WTC11 (cell line): ENCODE results near the gene TBPL2. TPM values are rescaled to one million over a fixed set of nuclear protein-coding genes. Genes with fewer than 3 reads are reported as not detected.

Experiments
- ATAC-seq: fragments of 200-7000 bp; cut with Tn5 transposase; 2 replicates; pipeline ENCODE4 v1.10.0; 2021; ENCODE audit warnings: mild to moderate bottlenecking, moderate library complexity
- CTCF ChIA-PET: fragments of 300-600 bp; sonication (Branson Sonifier 250); formaldehyde crosslinking; loops from one replicate; lab custom pipeline; 2021; ENCODE audit warnings: antibody characterized with exemption; lab: Charles Lee
- POLR2A ChIA-PET: fragments of 350-600 bp; sonication (Branson Sonifier 250); formaldehyde crosslinking; loops from one replicate; lab custom pipeline; 2021; ENCODE audit warnings: antibody characterized with exemption; lab: Charles Lee
- DNase-seq: peaks from one replicate; pipeline ENCODE4 v3.0.0; 2021; ENCODE audit warnings: low spot score
- H3K27ac Mint-ChIP-seq: 2 replicates; pipeline ENCODE4 v1.8.0; 2021; ENCODE audit warnings: mixed read lengths
- H3K27me3 Mint-ChIP-seq: 2 replicates; pipeline ENCODE4 v1.8.0; 2021; ENCODE audit warnings: low read depth, mild to moderate bottlenecking, moderate library complexity, mixed read lengths
- H3K36me3 Mint-ChIP-seq: 2 replicates; pipeline ENCODE4 v1.8.0; 2021; ENCODE audit warnings: mixed read lengths
- H3K4me1 Mint-ChIP-seq: 2 replicates; pipeline ENCODE4 v1.8.0; 2022; ENCODE audit warnings: mixed read lengths
- H3K4me3 Mint-ChIP-seq: 2 replicates; pipeline ENCODE4 v1.8.0; 2021; ENCODE audit warnings: mild to moderate bottlenecking, moderate library complexity, mixed read lengths
- H3K9me3 Mint-ChIP-seq: 2 replicates; pipeline ENCODE4 v1.8.0; 2021; ENCODE audit warnings: mixed read lengths
- ATF1 ChIP-seq: sonication (generic); formaldehyde crosslinking; IDR thresholded peaks from 2 replicates; pipeline ENCODE4 v1.8.1; 2023; ENCODE audit warnings: mild to moderate bottlenecking, moderate library complexity, missing genetic modification reagents
- CREB1 ChIP-seq: sonication (generic); formaldehyde crosslinking; IDR thresholded peaks from 2 replicates; pipeline ENCODE4 v1.8.0; 2023; ENCODE audit warnings: mild to moderate bottlenecking, missing genetic modification reagents
- ELF4 ChIP-seq: sonication (generic); formaldehyde crosslinking; IDR thresholded peaks from 2 replicates; pipeline ENCODE4 v1.8.1; 2022; ENCODE audit warnings: low read depth, mild to moderate bottlenecking, moderate library complexity, missing genetic modification reagents
- ESRRA ChIP-seq: sonication (generic); formaldehyde crosslinking; IDR thresholded peaks from 2 replicates; pipeline ENCODE4 v1.8.1; 2022; ENCODE audit warnings: mild to moderate bottlenecking, missing genetic modification reagents, borderline replicate concordance
- FOXJ3 ChIP-seq: sonication (generic); formaldehyde crosslinking; IDR thresholded peaks from 2 replicates; pipeline ENCODE4 v1.9.0; 2021; ENCODE audit warnings: missing genetic modification reagents, mild to moderate bottlenecking, borderline replicate concordance
- GABPB1 ChIP-seq: sonication (generic); formaldehyde crosslinking; IDR thresholded peaks from 2 replicates; pipeline ENCODE4 v1.8.1; 2023; ENCODE audit warnings: mild to moderate bottlenecking, missing genetic modification reagents
- IRF2 ChIP-seq: sonication (generic); formaldehyde crosslinking; IDR thresholded peaks from 2 replicates; pipeline ENCODE4 v1.8.0; 2022; ENCODE audit warnings: low read depth, missing genetic modification reagents, borderline replicate concordance
- JUN ChIP-seq: sonication (generic); formaldehyde crosslinking; IDR thresholded peaks from 2 replicates; pipeline ENCODE4 v1.8.0; 2023; ENCODE audit warnings: mild to moderate bottlenecking, missing genetic modification reagents
- NR2C2 ChIP-seq: sonication (generic); formaldehyde crosslinking; IDR thresholded peaks from 2 replicates; pipeline ENCODE4 v1.8.0; 2022; ENCODE audit warnings: mild to moderate bottlenecking, missing genetic modification reagents
- OVOL2 ChIP-seq: fragments of 250-450 bp; sonication (Bioruptor Pico); IDR thresholded peaks from 2 replicates; pipeline ENCODE4 v1.9.0; 2021; ENCODE audit warnings: mild to moderate bottlenecking, borderline replicate concordance
- RELA ChIP-seq: sonication (generic); formaldehyde crosslinking; IDR thresholded peaks from 2 replicates; pipeline ENCODE4 v1.8.1; 2022; ENCODE audit warnings: missing genetic modification reagents, mild to moderate bottlenecking, borderline replicate concordance
- SMAD4 ChIP-seq: sonication (generic); formaldehyde crosslinking; IDR thresholded peaks from 2 replicates; pipeline ENCODE4 v1.8.0; 2022; ENCODE audit warnings: mild to moderate bottlenecking, missing genetic modification reagents
- SP1 ChIP-seq: sonication (generic); formaldehyde crosslinking; conservative IDR thresholded peaks from 2 replicates; pipeline ENCODE4 v1.8.1; 2022; ENCODE audit warnings: missing genetic modification reagents
- TCF7 ChIP-seq: sonication (generic); formaldehyde crosslinking; IDR thresholded peaks from 2 replicates; pipeline ENCODE4 v1.8.0; 2022; ENCODE audit warnings: mild to moderate bottlenecking, low read depth, missing genetic modification reagents, moderate library complexity
- ZNF317 ChIP-seq: sonication (generic); formaldehyde crosslinking; IDR thresholded peaks from 2 replicates; pipeline ENCODE4 v1.8.1; 2023; ENCODE audit warnings: low read depth, mild to moderate bottlenecking, moderate library complexity, missing genetic modification reagents, borderline replicate concordance
- total RNA-seq: library from RNA; stranded (reverse); gene quantifications from 3 replicates; pipeline ENCODE4 v1.2.3, GENCODE V29; 2021
- TF ChIP-seq, protein P1 (sequence below): sonication (generic); formaldehyde crosslinking; IDR thresholded peaks from 2 replicates; pipeline ENCODE4 v1.8.0; 2022; ENCODE audit warnings: mild to moderate bottlenecking, missing genetic modification reagents
- TF ChIP-seq, protein P2 (sequence below): sonication (generic); formaldehyde crosslinking; IDR thresholded peaks from 2 replicates; pipeline ENCODE4 v1.8.1; 2023; ENCODE audit warnings: mild to moderate bottlenecking, missing genetic modification reagents, borderline replicate concordance
- TF ChIP-seq, protein P3 (sequence below): sonication (generic); formaldehyde crosslinking; IDR thresholded peaks from 2 replicates; pipeline ENCODE4 v1.8.1; 2023; ENCODE audit warnings: mild to moderate bottlenecking, missing genetic modification reagents, moderate library complexity
- TF ChIP-seq, protein P4 (sequence below): sonication (generic); formaldehyde crosslinking; conservative IDR thresholded peaks from 2 replicates; pipeline ENCODE4 v1.8.1; 2023; ENCODE audit warnings: mild to moderate bottlenecking, low read depth, missing genetic modification reagents, moderate library complexity
- TF ChIP-seq, protein P5 (sequence below): fragments of 250-450 bp; sonication (Bioruptor Pico); IDR thresholded peaks from 2 replicates; pipeline ENCODE4 v1.9.0; 2021; ENCODE audit warnings: moderate library complexity, mild to moderate bottlenecking, inconsistent platforms, borderline replicate concordance
- TF ChIP-seq, protein P6 (sequence below): sonication (generic); formaldehyde crosslinking; IDR thresholded peaks from 2 replicates; pipeline ENCODE4 v1.8.1; 2022; ENCODE audit warnings: mild to moderate bottlenecking, missing genetic modification reagents, moderate library complexity, borderline replicate concordance

The TBPL2 gene
- total RNA-seq, 1 experiment from 2014 or later, result not detected

DNA sequence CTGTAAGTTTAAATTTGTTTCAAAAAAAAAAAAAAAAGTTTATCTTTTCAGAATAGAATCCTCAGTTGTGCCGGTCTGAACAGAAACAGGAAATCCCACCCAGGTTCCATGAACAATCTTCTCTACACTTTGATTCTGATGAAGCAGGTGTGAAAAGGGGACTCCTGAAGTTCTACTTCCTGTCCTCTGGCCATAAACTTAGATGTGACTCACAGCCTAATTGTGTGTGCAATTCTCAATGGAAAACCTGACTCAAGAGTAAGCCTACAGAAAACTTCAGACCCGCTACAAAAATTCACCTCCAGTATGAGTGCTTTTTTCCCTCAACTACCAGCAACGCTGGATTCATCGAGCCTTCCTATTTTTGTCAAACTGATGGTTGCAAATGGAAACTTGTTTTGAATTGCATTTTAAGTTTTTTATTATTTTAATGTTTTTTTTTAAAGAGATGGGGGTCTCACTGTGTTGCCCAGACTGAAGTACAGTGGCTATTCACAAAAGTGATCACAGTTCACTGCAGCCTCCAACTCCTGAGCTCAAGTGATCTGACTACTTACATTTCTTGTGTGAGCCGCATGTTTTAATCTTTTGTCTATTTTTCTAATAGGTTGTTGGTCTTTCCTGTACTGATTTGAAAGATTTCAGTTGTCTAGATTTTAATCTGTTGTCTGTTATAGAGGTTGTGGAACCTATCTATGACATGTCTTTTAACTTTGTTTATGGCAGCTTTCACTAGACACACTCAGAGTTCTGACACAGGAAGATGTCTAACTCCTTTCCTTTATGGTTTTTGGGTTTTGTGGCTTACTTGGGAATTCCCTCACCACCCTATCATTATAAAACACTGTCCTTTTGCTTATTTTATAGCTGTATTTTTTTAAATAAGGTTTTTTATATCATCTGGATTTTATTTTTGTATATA, 66.4 kb downstream of the TBPL2 start (continued):
- TF ChIP-seq, protein P1, sequence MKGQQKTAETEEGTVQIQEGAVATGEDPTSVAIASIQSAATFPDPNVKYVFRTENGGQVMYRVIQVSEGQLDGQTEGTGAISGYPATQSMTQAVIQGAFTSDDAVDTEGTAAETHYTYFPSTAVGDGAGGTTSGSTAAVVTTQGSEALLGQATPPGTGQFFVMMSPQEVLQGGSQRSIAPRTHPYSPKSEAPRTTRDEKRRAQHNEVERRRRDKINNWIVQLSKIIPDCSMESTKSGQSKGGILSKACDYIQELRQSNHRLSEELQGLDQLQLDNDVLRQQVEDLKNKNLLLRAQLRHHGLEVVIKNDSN (CRISPR knock-in tag), result no peak
- TF ChIP-seq, protein P2, sequence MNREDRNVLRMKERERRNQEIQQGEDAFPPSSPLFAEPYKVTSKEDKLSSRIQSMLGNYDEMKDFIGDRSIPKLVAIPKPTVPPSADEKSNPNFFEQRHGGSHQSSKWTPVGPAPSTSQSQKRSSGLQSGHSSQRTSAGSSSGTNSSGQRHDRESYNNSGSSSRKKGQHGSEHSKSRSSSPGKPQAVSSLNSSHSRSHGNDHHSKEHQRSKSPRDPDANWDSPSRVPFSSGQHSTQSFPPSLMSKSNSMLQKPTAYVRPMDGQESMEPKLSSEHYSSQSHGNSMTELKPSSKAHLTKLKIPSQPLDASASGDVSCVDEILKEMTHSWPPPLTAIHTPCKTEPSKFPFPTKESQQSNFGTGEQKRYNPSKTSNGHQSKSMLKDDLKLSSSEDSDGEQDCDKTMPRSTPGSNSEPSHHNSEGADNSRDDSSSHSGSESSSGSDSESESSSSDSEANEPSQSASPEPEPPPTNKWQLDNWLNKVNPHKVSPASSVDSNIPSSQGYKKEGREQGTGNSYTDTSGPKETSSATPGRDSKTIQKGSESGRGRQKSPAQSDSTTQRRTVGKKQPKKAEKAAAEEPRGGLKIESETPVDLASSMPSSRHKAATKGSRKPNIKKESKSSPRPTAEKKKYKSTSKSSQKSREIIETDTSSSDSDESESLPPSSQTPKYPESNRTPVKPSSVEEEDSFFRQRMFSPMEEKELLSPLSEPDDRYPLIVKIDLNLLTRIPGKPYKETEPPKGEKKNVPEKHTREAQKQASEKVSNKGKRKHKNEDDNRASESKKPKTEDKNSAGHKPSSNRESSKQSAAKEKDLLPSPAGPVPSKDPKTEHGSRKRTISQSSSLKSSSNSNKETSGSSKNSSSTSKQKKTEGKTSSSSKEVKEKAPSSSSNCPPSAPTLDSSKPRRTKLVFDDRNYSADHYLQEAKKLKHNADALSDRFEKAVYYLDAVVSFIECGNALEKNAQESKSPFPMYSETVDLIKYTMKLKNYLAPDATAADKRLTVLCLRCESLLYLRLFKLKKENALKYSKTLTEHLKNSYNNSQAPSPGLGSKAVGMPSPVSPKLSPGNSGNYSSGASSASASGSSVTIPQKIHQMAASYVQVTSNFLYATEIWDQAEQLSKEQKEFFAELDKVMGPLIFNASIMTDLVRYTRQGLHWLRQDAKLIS (CRISPR knock-in tag), result no peak
- TF ChIP-seq FOXJ3, result no peak
- TF ChIP-seq, protein P3, sequence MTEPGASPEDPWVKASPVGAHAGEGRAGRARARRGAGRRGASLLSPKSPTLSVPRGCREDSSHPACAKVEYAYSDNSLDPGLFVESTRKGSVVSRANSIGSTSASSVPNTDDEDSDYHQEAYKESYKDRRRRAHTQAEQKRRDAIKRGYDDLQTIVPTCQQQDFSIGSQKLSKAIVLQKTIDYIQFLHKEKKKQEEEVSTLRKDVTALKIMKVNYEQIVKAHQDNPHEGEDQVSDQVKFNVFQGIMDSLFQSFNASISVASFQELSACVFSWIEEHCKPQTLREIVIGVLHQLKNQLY (CRISPR knock-in tag), result no peak
- no peak for TF ChIP-seq CREB1
- no peak for TF ChIP-seq SP1 (CRISPR knock-in tag)
- TF ChIP-seq, protein P4, sequence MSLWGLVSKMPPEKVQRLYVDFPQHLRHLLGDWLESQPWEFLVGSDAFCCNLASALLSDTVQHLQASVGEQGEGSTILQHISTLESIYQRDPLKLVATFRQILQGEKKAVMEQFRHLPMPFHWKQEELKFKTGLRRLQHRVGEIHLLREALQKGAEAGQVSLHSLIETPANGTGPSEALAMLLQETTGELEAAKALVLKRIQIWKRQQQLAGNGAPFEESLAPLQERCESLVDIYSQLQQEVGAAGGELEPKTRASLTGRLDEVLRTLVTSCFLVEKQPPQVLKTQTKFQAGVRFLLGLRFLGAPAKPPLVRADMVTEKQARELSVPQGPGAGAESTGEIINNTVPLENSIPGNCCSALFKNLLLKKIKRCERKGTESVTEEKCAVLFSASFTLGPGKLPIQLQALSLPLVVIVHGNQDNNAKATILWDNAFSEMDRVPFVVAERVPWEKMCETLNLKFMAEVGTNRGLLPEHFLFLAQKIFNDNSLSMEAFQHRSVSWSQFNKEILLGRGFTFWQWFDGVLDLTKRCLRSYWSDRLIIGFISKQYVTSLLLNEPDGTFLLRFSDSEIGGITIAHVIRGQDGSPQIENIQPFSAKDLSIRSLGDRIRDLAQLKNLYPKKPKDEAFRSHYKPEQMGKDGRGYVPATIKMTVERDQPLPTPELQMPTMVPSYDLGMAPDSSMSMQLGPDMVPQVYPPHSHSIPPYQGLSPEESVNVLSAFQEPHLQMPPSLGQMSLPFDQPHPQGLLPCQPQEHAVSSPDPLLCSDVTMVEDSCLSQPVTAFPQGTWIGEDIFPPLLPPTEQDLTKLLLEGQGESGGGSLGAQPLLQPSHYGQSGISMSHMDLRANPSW (CRISPR knock-in tag), result no peak
- TF ChIP-seq ELF4 (CRISPR knock-in tag), result no peak
- no peak for TF ChIP-seq JUN (CRISPR knock-in tag)
- no peak for TF ChIP-seq NR2C2 (CRISPR knock-in tag)

DNA sequence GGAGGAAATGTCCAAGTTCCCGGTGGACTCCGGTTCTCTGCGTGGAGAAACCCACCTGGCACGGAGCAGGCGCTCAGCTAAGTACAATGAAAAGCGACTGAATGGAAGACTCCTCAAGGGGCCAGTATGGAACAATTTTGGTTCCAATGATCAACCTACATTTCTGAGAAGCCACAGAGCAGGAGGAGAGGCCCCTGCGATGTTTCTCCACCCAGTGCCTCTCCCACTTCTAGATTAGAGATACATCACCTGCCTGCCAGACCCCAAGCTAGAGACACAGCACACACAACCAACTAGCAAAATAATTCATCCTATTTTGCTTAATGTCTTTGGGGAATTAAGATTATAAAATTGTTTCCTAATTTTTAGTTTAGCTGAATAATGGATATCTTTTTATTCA, 67.6 kb downstream of the TBPL2 start:
- DNase-seq (no peak), ATAC-seq (no peak)
- H3K4me1 Mint-ChIP-seq, result no peaks in the 10 kb centered on the region
- H3K27me3 Mint-ChIP-seq, result no peaks in the 10 kb centered on the region
- POLR2A ChIA-PET, result no interaction called here
- H3K27ac Mint-ChIP-seq, result no peak overlapping the region; the same call in 1 of the 2 replicates
- no peak for TF ChIP-seq RELA
- TF ChIP-seq, protein P5, sequence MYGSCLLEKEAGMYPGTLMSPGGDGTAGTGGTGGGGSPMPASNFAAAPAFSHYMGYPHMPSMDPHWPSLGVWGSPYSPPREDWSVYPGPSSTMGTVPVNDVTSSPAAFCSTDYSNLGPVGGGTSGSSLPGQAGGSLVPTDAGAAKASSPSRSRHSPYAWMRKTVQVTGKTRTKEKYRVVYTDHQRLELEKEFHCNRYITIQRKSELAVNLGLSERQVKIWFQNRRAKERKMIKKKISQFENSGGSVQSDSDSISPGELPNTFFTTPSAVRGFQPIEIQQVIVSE (CRISPR knock-in tag), result no peak
- no peak for TF ChIP-seq ZNF317 (CRISPR knock-in tag)
- TF ChIP-seq, protein P3 (CRISPR knock-in tag), result no peak
- TF ChIP-seq ATF1 (CRISPR knock-in tag), result no peak
- no peak for TF ChIP-seq IRF2 (CRISPR knock-in tag)
- TF ChIP-seq TCF7 (CRISPR knock-in tag), result no peak
- TF ChIP-seq, protein P6, sequence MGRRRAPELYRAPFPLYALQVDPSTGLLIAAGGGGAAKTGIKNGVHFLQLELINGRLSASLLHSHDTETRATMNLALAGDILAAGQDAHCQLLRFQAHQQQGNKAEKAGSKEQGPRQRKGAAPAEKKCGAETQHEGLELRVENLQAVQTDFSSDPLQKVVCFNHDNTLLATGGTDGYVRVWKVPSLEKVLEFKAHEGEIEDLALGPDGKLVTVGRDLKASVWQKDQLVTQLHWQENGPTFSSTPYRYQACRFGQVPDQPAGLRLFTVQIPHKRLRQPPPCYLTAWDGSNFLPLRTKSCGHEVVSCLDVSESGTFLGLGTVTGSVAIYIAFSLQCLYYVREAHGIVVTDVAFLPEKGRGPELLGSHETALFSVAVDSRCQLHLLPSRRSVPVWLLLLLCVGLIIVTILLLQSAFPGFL (CRISPR knock-in tag), result no peak
- TF ChIP-seq ESRRA (CRISPR knock-in tag), result no peak
- no peak for TF ChIP-seq SMAD4
- TF ChIP-seq GABPB1 (CRISPR knock-in tag), result no peak
- no peak for TF ChIP-seq OVOL2 (CRISPR knock-in tag)
- TF ChIP-seq, protein P1 (CRISPR knock-in tag), result no peak
- CTCF ChIA-PET, result no interaction called here
- H3K4me3 Mint-ChIP-seq, result no peak overlapping the region
- H3K36me3 Mint-ChIP-seq, result peaks cover 37% of the 10 kb centered on the region
- no peaks in the 10 kb centered on the region for H3K9me3 Mint-ChIP-seq
